H9 (cell line): ENCODE data around the gene DCAF7. TPM values are rescaled to one million over a fixed set of nuclear protein-coding genes. Genes with fewer than 3 reads are reported as not detected.

Experiments
- DNase-seq: peaks from one replicate; pipeline ENCODE4 v3.0.0-alpha.2; 2017
- H2AFZ ChIP-seq: one replicate; pipeline ENCODE4 v1.6.1; 2013; ENCODE audit warnings: mild to moderate bottlenecking, low read length, control low read depth, moderate library complexity
- H2AK5ac ChIP-seq: 2 replicates; pipeline ENCODE4 v1.6.1; 2013; ENCODE audit warnings: low read length, control low read depth, mixed read lengths; ENCODE audit not compliant: insufficient read length
- H2BK120ac ChIP-seq: one replicate; pipeline ENCODE4 v1.6.1; 2013; ENCODE audit warnings: low read depth, mild to moderate bottlenecking, low read length, control low read depth, inconsistent platforms; ENCODE audit not compliant: poor library complexity, severe bottlenecking
- H2BK12ac ChIP-seq: 2 replicates; pipeline ENCODE4 v1.6.1; 2013; ENCODE audit warnings: low read length, control low read depth, mixed read lengths, low read depth; ENCODE audit not compliant: insufficient read length
- H2BK15ac ChIP-seq: 2 replicates; pipeline ENCODE4 v1.6.1; 2013; ENCODE audit warnings: low read depth, low read length, control low read depth
- H2BK20ac ChIP-seq: one replicate; pipeline ENCODE4 v1.6.1; 2013; ENCODE audit warnings: low read depth, mild to moderate bottlenecking, low read length, control low read depth, inconsistent platforms; ENCODE audit not compliant: poor library complexity, severe bottlenecking
- H2BK5ac ChIP-seq: 2 replicates; pipeline ENCODE4 v1.6.1; 2013; ENCODE audit warnings: low read length, control low read depth, mixed read lengths; ENCODE audit not compliant: insufficient read length
- H3K14ac ChIP-seq: 2 replicates; pipeline ENCODE4 v1.6.1; 2013; ENCODE audit warnings: low read length, control low read depth; ENCODE audit not compliant: insufficient read depth
- H3K18ac ChIP-seq: 2 replicates; pipeline ENCODE4 v1.6.1; 2013; ENCODE audit warnings: low read depth, mild to moderate bottlenecking, mixed read lengths, low read length, control low read depth; ENCODE audit not compliant: insufficient read length
- H3K23ac ChIP-seq: 2 replicates; pipeline ENCODE4 v1.6.1; 2013; ENCODE audit warnings: low read length, control low read depth, mixed read lengths, low read depth; ENCODE audit not compliant: insufficient read length
- H3K23me2 ChIP-seq: 2 replicates; pipeline ENCODE4 v1.6.1; 2013; ENCODE audit warnings: low read depth, mild to moderate bottlenecking, mixed read lengths, low read length, control low read depth; ENCODE audit not compliant: insufficient read length, poor library complexity, severe bottlenecking
- H3K27ac ChIP-seq: 2 replicates; pipeline ENCODE4 v1.5.1; 2013; ENCODE audit warnings: low read length, control low read depth, mixed read lengths, low read depth; ENCODE audit not compliant: insufficient read length
- H3K27me3 ChIP-seq: 2 replicates; pipeline ENCODE4 v1.6.1; 2013; ENCODE audit warnings: low read length, control low read depth, inconsistent platforms; ENCODE audit not compliant: insufficient read depth
- H3K4ac ChIP-seq: 2 replicates; pipeline ENCODE4 v1.6.1; 2013; ENCODE audit warnings: low read depth, mild to moderate bottlenecking, control low read depth, inconsistent platforms, low read length, moderate library complexity
- H3K4me1 ChIP-seq: 2 replicates; pipeline ENCODE4 v1.6.1; 2013; ENCODE audit warnings: low read length, control low read depth, inconsistent platforms; ENCODE audit not compliant: insufficient read depth
- H3K4me2 ChIP-seq: 2 replicates; pipeline ENCODE4 v1.6.1; 2013; ENCODE audit warnings: low read length, control low read depth, mixed read lengths; ENCODE audit not compliant: insufficient read length, insufficient read depth
- H3K56ac ChIP-seq: 2 replicates; pipeline ENCODE4 v1.6.1; 2013; ENCODE audit warnings: low read depth, mild to moderate bottlenecking, mixed read lengths, low read length, control low read depth; ENCODE audit not compliant: insufficient read length
- H3K79me1 ChIP-seq: 2 replicates; pipeline ENCODE4 v1.6.1; 2013; ENCODE audit warnings: low read depth, mild to moderate bottlenecking, moderate library complexity, low read length, control low read depth, inconsistent platforms; ENCODE audit not compliant: insufficient read depth, poor library complexity, severe bottlenecking
- H3K79me2 ChIP-seq: 2 replicates; pipeline ENCODE4 v1.6.1; 2013; ENCODE audit warnings: low read length, control low read depth, inconsistent platforms; ENCODE audit not compliant: insufficient read depth
- H3K9ac ChIP-seq: 2 replicates; pipeline ENCODE4 v1.6.1; 2013; ENCODE audit warnings: low read length, control low read depth, mixed read lengths; ENCODE audit not compliant: insufficient read length; ENCODE audit errors: extremely low read depth
- H3K9me3 ChIP-seq: one replicate; pipeline ENCODE4 v1.6.1; 2013; ENCODE audit warnings: low read depth, low read length, inconsistent platforms; ENCODE audit not compliant: control insufficient read depth
- H3T11ph ChIP-seq: one replicate; pipeline ENCODE4 v1.6.1; 2013; ENCODE audit warnings: mild to moderate bottlenecking, low read length, control low read depth, inconsistent platforms
- H4K20me1 ChIP-seq: one replicate; pipeline ENCODE4 v1.6.1; 2013; ENCODE audit not compliant: control insufficient read depth, insufficient read length, insufficient read depth
- H4K5ac ChIP-seq: 2 replicates; pipeline ENCODE4 v1.6.1; 2013; ENCODE audit warnings: low read depth, mild to moderate bottlenecking, mixed read lengths, low read length, control low read depth; ENCODE audit not compliant: insufficient read length
- H4K8ac ChIP-seq: replicated peaks from 2 replicates; pipeline ENCODE4 v1.6.1; 2013; ENCODE audit warnings: low read length, control low read depth, mixed read lengths, low read depth; ENCODE audit not compliant: insufficient read length
- H4K91ac ChIP-seq: 2 replicates; pipeline ENCODE4 v1.6.1; 2013; ENCODE audit warnings: low read depth, mild to moderate bottlenecking, moderate library complexity, mixed read lengths, low read length, control low read depth; ENCODE audit not compliant: insufficient read length
- H3K27ac Mint-ChIP-seq, 3 experiments: 2 replicates in 2 of 3; 3 replicates in 1 of 3; pipeline ENCODE4 v1.8.0; 2020 to 2021; ENCODE audit warnings: mixed read lengths in 3 of 3, mild to moderate bottlenecking in 1 of 3, moderate library complexity in 1 of 3
- H3K27me3 Mint-ChIP-seq: 2 replicates; pipeline ENCODE4 v1.8.0; 2021; ENCODE audit warnings: low read depth, mild to moderate bottlenecking, moderate library complexity, mixed read lengths
- H3K36me3 Mint-ChIP-seq, 3 experiments: 2 replicates in 2 of 3; 3 replicates in 1 of 3; pipeline ENCODE4 v1.8.0; 2020 to 2021; ENCODE audit warnings: low read depth in 3 of 3, mixed read lengths in 3 of 3; ENCODE audit not compliant: insufficient read depth in 1 of 3
- H3K4me1 Mint-ChIP-seq, 2 experiments: 2 replicates each; pipeline ENCODE4 v1.8.0; 2020; ENCODE audit warnings: mixed read lengths in 2 of 2
- H3K4me3 Mint-ChIP-seq, 2 experiments: 2 replicates in 1 of 2; 3 replicates in 1 of 2; pipeline ENCODE4 v1.8.0; 2020 to 2021; ENCODE audit warnings: mild to moderate bottlenecking in 2 of 2, mixed read lengths in 2 of 2, moderate library complexity in 1 of 2
- H3K9me3 Mint-ChIP-seq, 2 experiments: 2 replicates in 1 of 2; 3 replicates in 1 of 2; pipeline ENCODE4 v1.8.0; 2020; ENCODE audit warnings: mild to moderate bottlenecking in 2 of 2, mixed read lengths in 2 of 2, moderate library complexity in 1 of 2
- WGBS: extraction: QIAGEN DNeasy Blood & Tissue Kit; methylation state at CpG from one replicate; pipeline ENCODE4 v1.1.7; 2013; ENCODE audit warnings: missing lambda C conversion rate, low lambda C conversion rate, mixed read lengths; ENCODE audit not compliant: insufficient read length; ENCODE audit errors: extremely low coverage; 5-methylcytosine and 5-hydroxymethylcytosine counted together
- total RNA-seq: library from RNA; stranded (reverse); gene quantifications from 2 replicates; pipeline ENCODE4 v1.2.1, GENCODE V29; 2021
- TF ChIP-seq, protein P1 (sequence below): fragments of 200-600 bp; sonication (generic); conservative IDR thresholded peaks from 3 replicates; pipeline ENCODE4 v1.8.0; 2021; ENCODE audit warnings: antibody characterized with exemption, mild to moderate bottlenecking

DCAF7 gene
- total RNA-seq, 1 experiment from 2014 or later, result 86.2 TPM

DNA sequence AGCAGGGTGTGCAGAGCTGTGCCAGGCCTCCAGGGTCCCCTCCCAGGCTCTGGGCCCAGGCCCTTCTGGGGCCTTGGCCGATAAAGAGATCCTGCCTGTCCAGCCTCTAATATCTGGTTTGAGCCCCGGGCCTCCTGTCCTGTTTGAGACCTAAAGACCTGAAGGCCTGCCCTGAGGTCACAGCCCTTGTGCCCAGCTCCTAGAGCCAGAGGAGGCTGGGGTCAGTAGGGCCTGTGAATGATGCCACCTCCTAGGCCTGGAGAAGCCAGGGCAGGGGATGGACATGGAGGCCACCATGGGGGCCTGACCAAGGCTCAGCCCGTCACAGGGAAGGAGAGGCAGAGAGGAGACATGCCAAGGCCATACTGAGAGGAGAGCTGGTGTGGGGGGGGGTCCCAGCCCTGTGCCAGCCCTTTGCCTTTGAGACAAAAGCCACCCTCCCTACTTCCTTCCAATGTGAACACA lies 19.7 kb upstream of the DCAF7 start:
- Histone ChIP-seq H2AK5ac (no peak overlapping the region), H3K9ac (no peak overlapping the region), H4K8ac (no peak overlapping the region), H3K4me2 (no peak overlapping the region), H2BK12ac (no peak overlapping the region), H4K20me1 (no peaks in the 10 kb centered on the region), H3K79me1 (no peaks in the 10 kb centered on the region), H4K91ac (no peak overlapping the region), H3K27ac (no peak overlapping the region), H3K79me2 (no peaks in the 10 kb centered on the region), H2BK5ac (no peak overlapping the region), H3K4me1 (peaks cover 6% of the 10 kb centered on the region; the same call in 1 of the 2 replicates), H3K18ac (no peak overlapping the region), H2BK20ac (no peak overlapping the region), H4K5ac (no peak overlapping the region), H3K14ac (no peak overlapping the region), H2BK120ac (no peak overlapping the region), H3K56ac (no peak overlapping the region), H3K4ac (no peak overlapping the region), H2BK15ac (no peak overlapping the region), H3K23ac (no peak overlapping the region), H3K23me2 (no peaks in the 10 kb centered on the region), H3K27me3 (no peaks in the 10 kb centered on the region), H3T11ph (no peak overlapping the region), H3K9me3 (no peaks in the 10 kb centered on the region), H2AFZ (no peak overlapping the region)
- H3K27ac Mint-ChIP-seq, result no peak overlapping the region
- no peak overlapping the region for H3K4me3 Mint-ChIP-seq
- H3K27me3 Mint-ChIP-seq, result peaks cover 5% of the 10 kb centered on the region
- no peaks in the 10 kb centered on the region; a peak in 1 of 7 replicates for H3K36me3 Mint-ChIP-seq
- DNase-seq, result no peak
- peaks cover 13 to 22% of the 10 kb centered on the region in 2 experiments for H3K4me1 Mint-ChIP-seq
- TF ChIP-seq, protein P1, sequence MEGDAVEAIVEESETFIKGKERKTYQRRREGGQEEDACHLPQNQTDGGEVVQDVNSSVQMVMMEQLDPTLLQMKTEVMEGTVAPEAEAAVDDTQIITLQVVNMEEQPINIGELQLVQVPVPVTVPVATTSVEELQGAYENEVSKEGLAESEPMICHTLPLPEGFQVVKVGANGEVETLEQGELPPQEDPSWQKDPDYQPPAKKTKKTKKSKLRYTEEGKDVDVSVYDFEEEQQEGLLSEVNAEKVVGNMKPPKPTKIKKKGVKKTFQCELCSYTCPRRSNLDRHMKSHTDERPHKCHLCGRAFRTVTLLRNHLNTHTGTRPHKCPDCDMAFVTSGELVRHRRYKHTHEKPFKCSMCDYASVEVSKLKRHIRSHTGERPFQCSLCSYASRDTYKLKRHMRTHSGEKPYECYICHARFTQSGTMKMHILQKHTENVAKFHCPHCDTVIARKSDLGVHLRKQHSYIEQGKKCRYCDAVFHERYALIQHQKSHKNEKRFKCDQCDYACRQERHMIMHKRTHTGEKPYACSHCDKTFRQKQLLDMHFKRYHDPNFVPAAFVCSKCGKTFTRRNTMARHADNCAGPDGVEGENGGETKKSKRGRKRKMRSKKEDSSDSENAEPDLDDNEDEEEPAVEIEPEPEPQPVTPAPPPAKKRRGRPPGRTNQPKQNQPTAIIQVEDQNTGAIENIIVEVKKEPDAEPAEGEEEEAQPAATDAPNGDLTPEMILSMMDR, result no peak
- H3K9me3 Mint-ChIP-seq, result no peaks in the 10 kb centered on the region; a peak in 1 of 5 replicates
- no CpG with 5 or more reads among the region's 3 CpGs for WGBS
